Hepatocyte (in vitro differentiated cells): ENCODE data around the gene POLR1E. TPM values are rescaled to one million over a fixed set of nuclear protein-coding genes. Genes with fewer than 3 reads are reported as not detected.
"Not testable (repeated sequence)": the region's sequence is repeated elsewhere in the genome, so short reads cannot be mapped to it uniquely, and the experiment has no call there.

ENCODE experiments used
- DNase-seq: peaks from one replicate; pipeline ENCODE4 v3.0.0-alpha.2; 2016; ENCODE audit warnings: low spot score
- H2AFZ ChIP-seq: fragments of 200-600 bp; sonication (generic); 2 replicates; pipeline ENCODE4 v1.6.0; 2016; ENCODE audit warnings: antibody characterized with exemption, mild to moderate bottlenecking
- H3K27ac ChIP-seq: fragments of 200-600 bp; sonication (generic); 2 replicates; pipeline ENCODE4 v1.5.1; 2016; ENCODE audit warnings: mild to moderate bottlenecking
- H3K27me3 ChIP-seq: fragments of 200-600 bp; sonication (generic); 2 replicates; pipeline ENCODE4 v1.6.1; 2016
- H3K36me3 ChIP-seq: fragments of 200-600 bp; sonication (generic); replicated peaks from 2 replicates; pipeline ENCODE4 v1.5.1; 2016; ENCODE audit warnings: low read depth; ENCODE audit not compliant: insufficient read depth
- H3K4me1 ChIP-seq: fragments of 200-600 bp; sonication (generic); 2 replicates; pipeline ENCODE4 v1.5.1; 2016; ENCODE audit warnings: mild to moderate bottlenecking, moderate library complexity; ENCODE audit not compliant: insufficient read depth
- H3K4me2 ChIP-seq: fragments of 200-600 bp; sonication (generic); 2 replicates; pipeline ENCODE4 v1.6.0; 2016
- H3K4me3 ChIP-seq: fragments of 200-600 bp; sonication (generic); 2 replicates; pipeline ENCODE4 v1.5.1; 2016; ENCODE audit warnings: mild to moderate bottlenecking
- H3K79me2 ChIP-seq: fragments of 200-600 bp; sonication (generic); 2 replicates; pipeline ENCODE4 v1.6.0; 2017; ENCODE audit warnings: mild to moderate bottlenecking
- H3K9me2 ChIP-seq: fragments of 200-600 bp; sonication (generic); replicated peaks from 2 replicates; pipeline ENCODE4 v1.6.0; 2017; ENCODE audit warnings: mild to moderate bottlenecking; ENCODE audit not compliant: insufficient read depth
- H3K9me3 ChIP-seq: fragments of 200-600 bp; sonication (generic); 2 replicates; pipeline ENCODE4 v1.5.1; 2016; ENCODE audit warnings: low read depth, mild to moderate bottlenecking
- H4K20me1 ChIP-seq: fragments of 200-600 bp; sonication (generic); 2 replicates; pipeline ENCODE4 v1.6.0; 2016; ENCODE audit warnings: mild to moderate bottlenecking; ENCODE audit not compliant: insufficient read depth, poor library complexity, severe bottlenecking
- CTCF ChIP-seq: fragments of 200-600 bp; sonication (generic); IDR thresholded peaks from 2 replicates; pipeline ENCODE4 v1.5.1; 2016; ENCODE audit warnings: antibody characterized with exemption, mild to moderate bottlenecking; ENCODE audit not compliant: poor library complexity
- EZH2 ChIP-seq: fragments of 200-600 bp; sonication (generic); IDR thresholded peaks from 2 replicates; pipeline ENCODE4 v1.6.1; 2016; ENCODE audit warnings: antibody characterized with exemption, mild to moderate bottlenecking, borderline replicate concordance
- EZH2phosphoT487 ChIP-seq: fragments of 200-600 bp; sonication (generic); IDR thresholded peaks from one replicate; pipeline ENCODE4 v1.6.1; 2018; ENCODE audit warnings: antibody characterized with exemption, mild to moderate bottlenecking, low read depth, moderate library complexity; ENCODE audit not compliant: unreplicated experiment, severe bottlenecking
- WGBS: methylation state at CpG from one replicate; pipeline ENCODE4 v1.1.6; 2016; ENCODE audit warnings: low lambda C conversion rate; ENCODE audit errors: missing lambda C conversion rate; 5-methylcytosine and 5-hydroxymethylcytosine counted together
- polyA plus RNA-seq: library from polyadenylated mRNA; unstranded; fragments of >200 nt; fragmentation: Nextera tagmentation; extraction: Ambion mirVana; gene quantifications from 2 replicates; pipeline ENCODE4 v1.2.1, GENCODE V29; 2016
- total RNA-seq: library from RNA; depleted of rRNA; stranded (reverse); fragments of >200 nt; gene quantifications from 2 replicates; pipeline ENCODE4 v1.2.3, GENCODE V29; 2014

The POLR1E gene
- total and polyA plus RNA-seq, 2 experiments from 2014 or later: 8.4 to 13.3 TPM

DNA sequence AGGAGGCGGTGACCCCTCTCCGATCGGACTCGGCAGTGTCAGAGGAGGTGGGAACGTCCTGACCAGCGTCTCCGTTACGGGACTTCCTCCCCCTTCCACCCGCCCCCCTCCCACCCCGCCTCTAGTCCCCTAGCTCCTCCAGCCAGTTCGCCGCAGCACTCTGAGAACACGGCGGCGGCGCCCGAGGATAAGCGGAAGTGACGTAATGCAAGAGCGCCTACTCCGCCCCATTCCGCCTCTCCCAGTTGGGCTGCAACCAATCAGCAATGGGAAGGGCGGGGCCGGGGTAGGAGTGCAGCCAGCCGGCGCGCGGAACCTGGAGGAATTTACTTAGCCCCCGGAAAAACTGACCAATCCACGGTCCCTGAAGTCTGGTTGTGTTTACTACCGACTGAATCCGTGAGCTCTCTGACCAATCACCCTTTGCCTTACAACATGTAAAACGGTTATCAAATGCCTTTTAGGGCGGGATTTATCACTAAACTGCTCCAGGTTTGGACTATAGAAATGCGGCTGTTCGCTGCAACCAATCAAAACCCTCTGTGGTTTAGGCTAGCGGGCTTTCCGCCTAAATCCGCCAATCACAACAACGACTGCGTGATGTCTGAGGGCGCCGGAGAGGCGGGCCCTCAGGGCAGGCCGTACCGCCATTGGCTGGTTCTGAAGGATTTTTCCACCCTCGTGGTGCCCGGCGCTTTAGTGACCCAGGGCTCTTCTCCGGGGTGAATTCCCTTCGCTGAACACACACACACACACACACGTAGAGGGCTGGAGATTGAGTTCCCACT, 20.3 kb upstream of the POLR1E start, which contains the start of gene ZBTB5:
ZBTB5 (minus strand) TSS at position 202 of the 788 bp plus-strand sequence. CDS start 22,899 bp downstream, outside the sequence.
- Histone ChIP-seq H3K27ac (peak within 1 kb of the TSS; percentile 97), H3K4me3 (peak within 1 kb of the TSS; percentile 72), H3K79me2 (peaks cover 40% of the 10 kb centered on the region), H4K20me1 (peaks cover 24% of the 10 kb centered on the region), H3K9me3 (no peaks in the 10 kb centered on the region), H3K27me3 (no peaks in the 10 kb centered on the region), H2AFZ (peak within 1 kb of the TSS; percentile 95), H3K36me3 (no peaks in the 10 kb centered on the region), H3K9me2 (no peaks in the 10 kb centered on the region), H3K4me2 (peak within 1 kb of the TSS; percentile 86), H3K4me1 (peaks cover 14% of the 10 kb centered on the region)
- 1% methylated on average over 41 of the region's 52 CpGs for WGBS
- TF ChIP-seq EZH2 (no peak), EZH2phosphoT487 (no peak), CTCF (no peak)
- peak; percentile 100 for DNase-seq

DNA sequence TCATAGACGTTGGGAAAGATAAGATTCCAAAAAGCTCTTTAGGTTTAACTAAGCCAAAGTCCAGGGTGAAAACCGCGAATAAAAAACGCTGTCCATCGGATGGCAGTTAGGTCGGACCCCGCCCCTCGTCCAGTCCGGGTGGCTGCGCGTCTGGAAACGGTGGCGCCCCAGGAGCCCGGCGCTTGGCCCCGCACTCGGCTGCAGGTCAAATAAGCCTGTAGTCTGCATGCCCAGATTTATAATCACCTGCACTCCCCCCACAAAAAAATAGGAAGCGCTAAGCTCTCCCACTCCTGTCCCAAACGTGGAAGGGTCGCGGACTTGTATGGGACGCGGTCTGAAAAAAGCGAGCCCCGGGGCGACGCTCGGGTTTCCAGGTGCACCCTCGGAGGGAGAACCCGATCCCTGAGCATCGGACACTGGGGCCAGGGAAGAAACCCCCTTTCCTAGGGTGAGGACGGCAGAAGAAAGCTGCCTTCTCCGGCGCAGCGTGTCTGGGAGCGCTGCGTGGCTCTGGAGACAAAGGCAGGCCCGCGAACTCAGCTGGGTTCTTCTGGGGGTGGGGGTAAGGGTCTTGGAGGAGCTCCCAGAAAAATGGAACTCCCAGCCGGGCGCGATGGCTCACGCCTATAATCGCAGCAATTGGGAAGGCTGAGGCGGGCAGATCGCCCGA, 19.6 kb upstream of the POLR1E start:
- Histone ChIP-seq H3K27me3 (no peaks in the 10 kb centered on the region), H3K36me3 (no peaks in the 10 kb centered on the region), H3K4me2 (peak overlapping the region; percentile 86), H2AFZ (peak overlapping the region; percentile 95), H3K9me2 (no peaks in the 10 kb centered on the region), H3K9me3 (no peaks in the 10 kb centered on the region), H3K4me1 (peaks cover 14% of the 10 kb centered on the region), H3K79me2 (peaks cover 32% of the 10 kb centered on the region), H4K20me1 (peaks cover 22% of the 10 kb centered on the region), H3K27ac (peak overlapping the region; percentile 97), H3K4me3 (peak overlapping the region; percentile 46)
- DNase-seq: peak; percentile 90
- no peak for TF ChIP-seq EZH2
- no peak for TF ChIP-seq EZH2phosphoT487
- no peak for TF ChIP-seq CTCF
- WGBS: 1% methylated on average over 47 of the region's 47 CpGs

DNA sequence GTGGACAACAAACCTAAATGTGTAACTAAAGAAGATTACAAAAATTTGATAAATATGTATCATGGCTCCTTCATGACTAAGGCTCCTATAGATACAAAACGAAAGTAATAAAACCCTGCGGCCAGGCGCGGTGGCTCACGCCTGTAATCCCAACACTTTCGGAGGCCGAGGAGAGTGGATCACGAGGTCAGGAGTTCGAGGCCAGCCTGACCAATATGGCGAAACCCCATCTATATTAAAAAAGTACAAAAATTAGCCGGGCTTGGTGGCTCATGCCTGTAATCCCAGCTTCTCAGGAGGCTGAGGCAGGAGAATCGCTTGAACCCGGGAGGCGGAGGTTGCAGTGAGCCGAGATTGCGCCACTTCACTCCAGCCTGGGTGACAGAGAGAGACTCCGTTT, 18.2 kb upstream of the POLR1E start:
- WGBS: 97% methylated on average over 17 of the region's 17 CpGs
- Histone ChIP-seq H3K4me2 (peak overlapping the region; percentile 86), H3K79me2 (peaks cover 19% of the 10 kb centered on the region), H4K20me1 (peaks cover 12% of the 10 kb centered on the region), H3K4me1 (peaks cover 14% of the 10 kb centered on the region)
- not testable (repeated sequence) for H2AFZ ChIP-seq, H3K9me2 ChIP-seq, H3K36me3 ChIP-seq, DNase-seq, H3K9me3 ChIP-seq, H3K4me3 ChIP-seq, H3K27ac ChIP-seq, H3K27me3 ChIP-seq

- Histone ChIP-seq H3K27me3 (no peaks in the 10 kb centered on the region), H3K4me2 (no peak overlapping the region), H2AFZ (no peak overlapping the region), H3K27ac (no peak overlapping the region), H3K79me2 (peaks cover 8% of the 10 kb centered on the region), H4K20me1 (peaks cover 3% of the 10 kb centered on the region), H3K9me2 (no peaks in the 10 kb centered on the region), H3K4me1 (peaks cover 6% of the 10 kb centered on the region), H3K4me3 (no peak overlapping the region), H3K36me3 (no peaks in the 10 kb centered on the region), H3K9me3 (no peaks in the 10 kb centered on the region)
- TF ChIP-seq CTCF (no peak), EZH2 (no peak), EZH2phosphoT487 (no peak)
- no peak for DNase-seq
- WGBS: 88% methylated on average over 4 of the region's 6 CpGs
These were observed 17.1 kb upstream of the POLR1E start for GRCh38 chr9:37468620-37469019.
